HG03108 (cell line): ENCODE results near the gene ZNF436.
A peak's percentile ranks its signal among the peaks of the same experiment; 100 is the strongest.
"Not testable (repeated sequence)": the region's sequence is repeated elsewhere in the genome, so short reads cannot be mapped to it uniquely, and the experiment has no call there.

ENCODE experiments used
- ATAC-seq: cut with Tn5 transposase; IDR thresholded peaks from one replicate; pipeline ENCODE4 v1.9.1; 2021; ENCODE audit warnings: moderate library complexity; ENCODE audit not compliant: unreplicated experiment

The ZNF436 gene

GRCh38 chr1:23393706-23394105 is 24.1 kb upstream of the ZNF436 start:
- no peak for ATAC-seq

GRCh38 chr1:23392125-23392855 is 22.7 kb upstream of the ZNF436 start:
- no peak for ATAC-seq

DNA sequence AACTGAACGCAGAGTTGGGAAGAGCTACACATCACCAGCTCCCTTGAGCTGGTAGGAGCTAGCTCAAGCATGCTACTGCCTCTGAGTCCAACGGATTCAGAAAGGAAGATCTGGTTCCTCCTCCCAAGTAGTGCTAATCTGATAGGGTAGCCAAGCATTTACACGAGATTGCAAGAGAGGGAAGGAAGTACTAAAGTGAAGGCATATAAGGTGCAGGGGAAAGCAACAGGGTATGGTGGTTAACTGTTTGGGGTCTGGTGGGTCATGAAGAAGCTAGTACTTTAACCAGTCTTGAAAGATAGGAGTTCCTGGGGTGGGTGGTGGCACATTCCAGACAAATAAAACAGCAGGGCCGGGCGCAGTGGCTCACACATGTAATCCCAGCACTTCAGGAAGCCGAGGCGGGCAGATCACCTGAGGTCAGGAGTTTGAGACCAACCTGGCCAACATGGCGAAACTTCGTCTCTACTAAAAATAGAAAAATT is 20.2 kb upstream of the ZNF436 start:
- ATAC-seq, result no peak

DNA sequence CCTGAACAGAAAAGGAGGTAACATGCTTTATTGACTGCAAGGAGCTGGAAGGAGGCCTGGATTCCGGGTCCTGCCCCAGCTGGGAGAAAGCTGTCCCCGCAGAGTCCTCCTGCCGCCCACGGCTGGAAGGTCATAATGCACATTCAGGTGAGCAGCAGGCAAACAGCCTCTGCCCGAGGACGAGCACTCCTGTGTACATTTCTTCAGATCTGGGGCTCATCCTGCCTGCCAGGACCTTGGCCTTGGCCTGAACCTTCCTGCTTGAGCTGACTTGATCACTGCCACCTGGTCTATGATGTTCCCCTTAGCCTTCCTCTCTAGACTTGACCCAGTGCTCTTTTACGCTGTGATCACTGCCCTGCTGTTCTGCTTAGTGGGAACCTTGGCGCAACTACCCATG is 17.9 kb upstream of the ZNF436 start:
- no peak for ATAC-seq

- no peak for ATAC-seq
Measured at GRCh38 chr1:23385119-23385621, 15.5 kb upstream of the ZNF436 start.

GRCh38 chr1:23384312-23385058 is 14.8 kb upstream of the ZNF436 start:
- no peak for ATAC-seq

DNA sequence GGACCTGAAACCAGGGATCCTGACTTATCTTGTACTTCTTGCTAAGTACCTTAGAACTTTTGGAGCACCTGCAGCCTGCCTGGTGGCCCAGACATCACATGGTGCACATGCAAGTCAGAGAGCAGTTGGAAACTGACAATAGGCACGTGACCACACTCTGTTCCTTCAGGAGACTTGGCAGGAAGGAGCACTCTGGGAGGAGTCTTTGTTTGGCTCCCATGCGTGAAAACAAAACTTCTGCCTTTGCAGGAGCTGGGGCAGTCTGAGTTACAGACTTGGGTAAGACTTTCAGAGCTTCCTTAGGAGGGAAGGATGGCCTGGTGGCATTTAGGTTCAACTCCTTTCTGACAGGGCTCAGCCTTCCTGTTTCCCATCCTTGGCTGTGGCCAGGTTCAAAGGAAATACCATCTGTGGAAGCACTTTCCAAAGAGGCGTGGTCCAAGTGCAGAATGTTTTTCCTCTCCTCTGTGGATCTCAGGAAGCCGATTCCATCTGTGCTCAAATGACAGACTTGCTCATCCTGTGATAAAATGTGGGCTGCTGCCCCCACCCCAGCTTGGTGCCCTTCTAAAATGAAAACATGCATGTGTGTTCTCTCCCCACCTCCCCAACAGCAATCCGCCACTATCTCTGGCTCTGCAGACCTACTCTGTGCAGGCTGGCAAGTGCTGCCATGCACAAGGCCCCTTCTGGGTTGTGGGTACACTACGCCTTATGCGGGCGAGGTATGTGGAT is 14.1 kb upstream of the ZNF436 start:
- no peak for ATAC-seq

DNA sequence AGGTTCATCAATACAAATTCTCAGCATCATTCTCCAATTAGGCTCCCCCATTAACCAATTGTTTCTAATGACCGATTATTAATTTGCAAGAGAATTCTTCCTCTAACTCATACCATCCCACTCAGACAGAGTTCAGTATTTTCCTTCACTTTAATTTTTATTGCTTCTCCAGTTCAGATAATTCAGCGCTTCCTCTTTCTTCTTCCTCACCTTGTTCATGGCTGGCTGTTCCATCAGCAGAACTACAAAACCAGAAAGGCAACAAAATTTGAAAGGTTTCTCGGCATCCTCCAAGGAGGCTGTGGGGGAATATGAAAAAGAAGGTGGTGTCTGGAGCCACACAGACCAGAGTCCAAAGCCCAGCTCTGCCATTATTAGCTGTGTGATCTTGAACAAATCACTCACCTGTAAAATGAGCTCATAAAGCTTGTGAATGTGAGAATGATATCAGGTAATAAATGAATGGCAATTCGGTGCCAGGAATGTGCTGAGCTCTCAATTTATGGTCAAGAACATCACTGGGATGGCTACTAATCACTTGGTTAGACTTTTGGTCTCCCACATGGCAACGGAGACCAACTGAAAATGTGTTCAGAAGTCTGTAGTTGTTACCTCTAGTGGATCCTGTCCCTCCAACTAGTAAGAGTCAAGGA is 11.7 kb upstream of the ZNF436 start:
- ATAC-seq, result no peak

- ATAC-seq, result no peak
Measured at GRCh38 chr1:23380719-23381118, 11.1 kb upstream of the ZNF436 start.

DNA sequence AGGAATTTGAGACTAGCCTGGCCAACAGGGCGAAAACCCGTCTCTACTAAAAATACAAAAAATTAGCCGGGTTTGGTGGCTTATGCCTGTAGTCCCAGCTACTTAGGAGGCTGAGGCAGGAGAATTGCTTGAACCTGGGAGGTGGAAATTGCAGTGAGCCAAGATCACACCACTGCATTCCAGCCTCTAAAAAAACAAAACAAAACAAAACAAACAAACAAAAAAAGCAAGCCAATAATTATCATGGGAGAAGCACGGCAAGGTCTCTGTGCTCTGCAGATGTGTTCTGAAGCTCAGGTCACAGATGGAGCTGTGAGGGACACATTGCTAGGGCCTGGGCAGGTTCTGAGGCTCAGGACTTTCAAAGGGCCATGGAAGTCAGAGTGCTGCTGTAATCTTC is 10.6 kb upstream of the ZNF436 start:
- ATAC-seq, result not testable (repeated sequence)

- ATAC-seq, result no peak
Measured at GRCh38 chr1:23376890-23377811, 7.5 kb upstream of the ZNF436 start.

DNA sequence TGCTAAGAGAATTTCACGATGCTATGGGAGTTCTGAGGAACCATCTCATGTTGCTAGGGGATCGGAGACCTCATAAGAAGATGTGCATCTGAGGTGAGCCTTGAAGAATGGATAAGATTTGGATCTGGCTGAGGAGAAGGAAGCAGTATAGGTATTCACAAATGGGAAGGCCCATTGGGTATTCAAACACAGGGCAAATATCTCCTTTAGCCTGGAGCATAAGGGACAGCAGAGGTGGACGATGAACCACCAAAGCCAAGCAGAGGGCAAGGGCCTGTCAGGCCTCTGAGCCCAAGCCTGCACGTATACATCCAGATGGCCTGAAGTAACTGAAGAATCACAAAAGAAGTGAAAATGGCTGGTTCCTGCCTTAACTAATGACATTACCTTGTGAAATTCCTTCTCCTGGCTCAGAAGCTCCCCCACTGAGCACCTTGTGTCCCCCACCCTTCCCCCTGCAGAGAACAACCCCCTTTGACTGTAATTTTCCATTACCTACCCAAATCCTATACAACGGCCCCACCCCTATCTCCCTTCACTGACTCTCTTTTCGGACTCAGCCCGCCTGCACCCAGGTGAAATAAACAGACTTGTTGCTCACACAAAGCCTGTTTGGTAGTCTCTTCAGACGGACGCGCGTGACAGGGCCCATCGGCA is 4.6 kb upstream of the ZNF436 start:
- not testable (repeated sequence) for ATAC-seq

GRCh38 chr1:23371987-23372880 is 2.6 kb upstream of the ZNF436 start:
- ATAC-seq, result no peak

- ATAC-seq, result no peak
Measured at GRCh38 chr1:23370709-23371584, 1.3 kb upstream of the ZNF436 start.

GRCh38 chr1:23370330-23370708 is 683 bp upstream of the ZNF436 start:
- ATAC-seq, result no peak

DNA sequence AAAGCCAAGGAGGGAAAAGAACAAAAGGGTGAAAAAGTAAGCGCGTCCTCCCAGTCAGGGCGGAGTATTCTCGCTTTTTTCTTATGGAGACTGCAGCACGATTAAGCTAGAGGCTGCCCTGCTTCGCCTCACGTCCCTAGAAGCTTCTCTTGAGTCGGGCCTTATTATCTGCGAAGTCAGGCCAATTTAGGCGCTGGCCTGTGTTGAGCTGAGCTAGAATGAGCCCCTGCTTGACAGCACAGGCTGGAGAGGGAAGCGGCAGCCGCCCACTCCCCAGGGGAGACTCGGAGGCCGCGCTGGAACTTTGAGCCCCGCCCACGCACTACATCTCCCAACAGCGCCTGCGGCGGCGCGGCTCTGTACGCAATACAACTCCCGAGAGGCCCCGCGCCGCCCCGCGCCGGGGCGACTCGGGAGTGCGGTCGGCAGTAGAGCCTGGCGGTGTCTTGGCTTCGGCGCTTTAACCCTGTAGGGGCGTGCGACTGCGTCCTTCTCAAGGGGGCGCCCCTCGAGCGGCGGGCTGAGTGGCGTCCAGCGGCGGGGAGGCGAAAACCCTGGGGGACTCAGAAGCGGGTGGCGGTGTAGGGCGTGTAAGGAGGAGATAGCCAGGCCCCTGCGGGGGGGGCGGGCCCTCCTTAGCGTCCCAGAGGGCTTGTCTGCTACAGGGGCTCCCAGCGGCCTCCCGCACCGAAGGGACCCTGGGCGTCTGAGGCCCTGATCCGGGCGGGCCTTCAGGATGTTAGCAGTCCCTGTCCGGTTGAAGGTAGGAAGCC is 888 bp downstream of the ZNF436 start:
- ATAC-seq, result peak; percentile 71
